ENCODE results near the gene GIN1. TPM values are rescaled to one million over a fixed set of nuclear protein-coding genes. Genes with fewer than 3 reads are reported as not detected.

Gene GIN1, protein sequence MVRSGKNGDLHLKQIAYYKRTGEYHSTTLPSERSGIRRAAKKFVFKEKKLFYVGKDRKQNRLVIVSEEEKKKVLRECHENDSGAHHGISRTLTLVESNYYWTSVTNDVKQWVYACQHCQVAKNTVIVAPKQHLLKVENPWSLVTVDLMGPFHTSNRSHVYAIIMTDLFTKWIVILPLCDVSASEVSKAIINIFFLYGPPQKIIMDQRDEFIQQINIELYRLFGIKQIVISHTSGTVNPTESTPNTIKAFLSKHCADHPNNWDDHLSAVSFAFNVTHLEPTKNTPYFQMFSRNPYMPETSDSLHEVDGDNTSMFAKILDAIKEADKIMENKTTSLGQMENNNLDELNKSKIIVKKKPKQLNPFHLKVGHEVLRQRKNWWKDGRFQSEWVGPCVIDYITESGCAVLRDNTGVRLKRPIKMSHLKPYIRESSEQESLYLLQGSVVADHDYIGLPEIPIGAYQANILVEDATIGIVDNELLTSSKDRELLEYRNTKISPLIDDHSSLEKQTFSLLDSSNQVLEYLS
- total RNA-seq, result 5.5 and 6.5 TPM in 2 replicates

DNA sequence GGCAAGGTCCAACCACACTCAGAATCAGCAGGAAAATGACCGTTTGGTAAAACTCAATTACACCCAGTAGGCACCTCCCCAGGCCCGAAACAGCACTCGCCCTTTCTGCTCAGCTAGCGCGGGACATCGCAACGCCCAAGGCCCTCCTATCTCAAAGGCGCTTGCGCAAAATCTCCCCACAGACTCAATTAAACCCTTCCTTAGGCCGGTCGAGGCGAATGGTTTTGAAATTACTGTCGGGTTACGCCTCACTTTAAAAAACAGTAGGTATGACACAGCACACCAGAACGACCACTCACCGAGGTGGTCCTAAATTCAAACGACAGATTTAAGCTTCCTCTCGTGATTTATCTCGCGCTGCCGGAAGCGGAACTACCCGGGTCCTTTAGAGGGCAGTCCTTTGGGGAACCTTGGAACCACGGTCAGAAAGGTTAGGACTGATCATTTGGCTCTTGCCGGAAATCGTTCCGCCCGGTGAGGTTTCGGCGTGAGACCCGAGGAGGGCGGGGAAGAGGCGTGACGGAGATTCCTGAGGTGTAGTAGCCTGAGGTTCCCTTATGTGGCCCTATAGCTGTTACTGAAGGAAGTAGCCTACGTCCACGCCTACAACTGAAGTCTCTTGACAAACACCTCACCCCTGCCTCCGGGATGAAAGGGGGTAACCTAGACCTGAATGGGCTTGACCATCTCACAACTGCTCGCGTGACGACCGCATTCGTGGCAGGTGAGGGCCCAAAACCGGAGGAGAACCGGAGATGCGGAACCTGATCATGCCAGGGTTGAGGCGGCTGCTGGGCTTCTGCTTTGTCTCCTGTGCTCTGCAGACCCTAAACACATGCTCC lies at the start of gene GIN1, which contains the start of gene PPIP5K2:
Gene GIN1, minus strand, starts transcription at position 374 of the 842 bp plus-strand sequence. CDS start 11,431 bp downstream, outside the sequence.
Gene PPIP5K2, plus strand, starts transcription at position 537 of the 842 bp plus-strand sequence. CDS start 9,289 bp downstream, outside the sequence.

Other genes with a start within 250 kb of the GIN1 start
- gene PPIP5K2, start 163 bp upstream of the GIN1 start, total RNA-seq, result 34.1 and 35.2 TPM in 2 replicates
- gene MACIR, start 138.6 kb upstream of the GIN1 start, total RNA-seq, result 2.6 and 4.5 TPM in 2 replicates

Data from smooth muscle cell of bladder (primary cell).